Stimulated activated CD8-positive, alpha-beta memory T cell treated with anti-CD3 and anti-CD28 coated beads, Interleukin-2, amount 100 ng/mL, for 1 hour (primary cell): ENCODE measurements around the gene BCAP29.
"Not testable (repeated sequence)": the region's sequence is repeated elsewhere in the genome, so short reads cannot be mapped to it uniquely, and the experiment has no call there.

ENCODE experiments used
- DNase-seq, 2 donors: peaks; one replicate each; pipeline ENCODE4 v3.0.0-alpha.2; 2020; ENCODE audit warnings: low read depth in 2 of 2

BCAP29 gene

DNA sequence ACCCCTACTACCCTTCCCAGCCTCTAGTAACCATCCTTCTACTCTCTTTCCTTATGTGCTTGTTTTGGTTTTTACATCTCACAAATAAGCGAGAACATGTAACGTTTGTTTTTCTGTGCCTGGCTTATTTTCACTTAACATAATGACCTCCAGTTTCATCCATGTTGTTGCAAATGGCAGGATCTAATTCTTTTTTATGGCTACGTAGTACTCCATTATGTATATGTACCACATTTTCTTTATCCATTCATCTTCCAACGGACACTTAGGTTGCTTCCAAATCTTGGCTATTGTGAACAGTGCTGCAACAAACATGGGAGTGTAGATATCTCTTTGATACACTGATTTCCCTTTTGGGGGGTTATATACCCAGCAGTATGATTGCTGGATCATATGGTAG is 47.0 kb downstream of the BCAP29 start:
- no peak for DNase-seq

GRCh38 chr7:107628461-107629064 is 48.5 kb downstream of the BCAP29 start:
- no peak for DNase-seq

DNA sequence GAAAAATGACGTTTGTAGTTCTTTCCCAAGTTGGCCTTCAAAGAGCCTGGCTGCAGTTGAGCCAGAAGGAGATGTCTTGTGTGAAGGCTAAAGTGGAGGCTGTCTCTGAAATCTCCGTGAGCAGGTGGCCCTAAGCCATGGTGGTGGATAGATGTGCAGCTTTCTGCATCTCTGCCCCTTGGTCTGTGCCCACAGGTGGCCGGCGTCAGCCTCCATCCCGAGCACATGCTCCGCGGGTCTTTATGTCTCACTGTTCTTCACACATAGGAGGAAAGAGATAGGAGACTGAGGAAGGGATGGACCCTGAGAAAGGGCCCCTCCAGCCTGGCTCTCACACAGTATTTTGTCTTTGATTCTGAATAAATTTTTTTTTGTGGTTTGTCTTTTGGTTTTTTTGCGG is 50.3 kb downstream of the BCAP29 start:
- DNase-seq, result no peak

GRCh38 chr7:107631588-107632491 is 51.8 kb downstream of the BCAP29 start:
- no peak for DNase-seq

DNA sequence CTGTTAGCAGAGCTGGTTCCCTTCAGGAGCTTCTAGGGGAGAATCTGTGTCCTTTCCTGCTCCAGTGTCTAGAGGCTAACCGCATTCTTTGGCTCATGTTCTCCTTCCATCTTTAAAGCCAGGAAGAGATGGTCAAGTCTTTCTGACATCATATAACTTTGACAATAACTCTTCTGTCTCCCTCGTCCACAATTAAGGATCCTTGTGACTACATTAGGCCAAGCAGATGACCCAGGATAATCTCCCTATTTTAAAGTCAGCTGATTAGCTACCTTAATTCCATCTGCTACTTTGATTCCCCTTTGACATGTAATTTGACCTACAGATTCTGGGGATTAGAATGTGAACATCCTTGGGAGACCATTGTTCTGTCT is 52.4 kb downstream of the BCAP29 start:
- no peak for DNase-seq

DNA sequence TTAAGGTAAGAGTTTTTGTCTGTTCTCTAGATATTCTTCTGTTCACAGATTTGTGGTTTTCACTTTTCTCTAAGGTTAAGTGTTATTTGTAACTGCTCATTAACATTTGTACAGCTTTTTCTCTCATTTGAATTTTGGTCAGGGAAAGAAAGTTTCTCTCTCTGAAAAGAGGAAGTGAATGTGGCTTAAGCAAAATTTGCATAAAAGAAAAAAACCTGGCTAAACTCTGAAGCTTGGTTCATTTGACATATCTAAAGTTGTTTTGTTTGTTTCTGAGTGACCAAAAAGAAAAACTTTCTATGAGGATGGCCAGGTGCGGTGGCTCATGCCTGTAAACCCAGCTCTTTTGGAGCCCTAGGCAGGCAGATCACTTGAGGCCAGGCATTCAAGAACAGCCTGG is 58.5 kb downstream of the BCAP29 start:
- no peak for DNase-seq

DNA sequence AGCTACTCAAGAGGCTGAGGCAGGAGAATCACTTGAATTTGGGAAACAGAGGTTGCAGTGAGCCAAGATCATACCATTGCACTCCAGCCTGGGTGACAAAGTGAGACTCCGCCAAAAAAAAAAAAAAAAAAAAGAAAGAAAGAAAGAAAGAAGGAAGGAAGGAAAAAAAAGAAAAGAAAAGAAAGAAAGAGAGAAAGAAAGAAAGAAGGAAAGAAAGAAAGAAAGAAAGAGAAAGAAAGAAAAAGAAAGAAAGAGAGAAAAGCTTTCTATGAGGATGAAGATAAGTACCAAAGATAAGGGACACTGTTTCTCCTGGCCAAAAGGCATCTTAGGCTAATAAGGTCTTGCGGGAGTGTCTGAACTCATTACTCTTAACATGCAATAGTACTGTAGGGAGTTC is 59.0 kb downstream of the BCAP29 start:
- DNase-seq, result not testable (repeated sequence)

GRCh38 chr7:107641676-107642075 is 61.6 kb downstream of the BCAP29 start:
- no peak for DNase-seq

DNA sequence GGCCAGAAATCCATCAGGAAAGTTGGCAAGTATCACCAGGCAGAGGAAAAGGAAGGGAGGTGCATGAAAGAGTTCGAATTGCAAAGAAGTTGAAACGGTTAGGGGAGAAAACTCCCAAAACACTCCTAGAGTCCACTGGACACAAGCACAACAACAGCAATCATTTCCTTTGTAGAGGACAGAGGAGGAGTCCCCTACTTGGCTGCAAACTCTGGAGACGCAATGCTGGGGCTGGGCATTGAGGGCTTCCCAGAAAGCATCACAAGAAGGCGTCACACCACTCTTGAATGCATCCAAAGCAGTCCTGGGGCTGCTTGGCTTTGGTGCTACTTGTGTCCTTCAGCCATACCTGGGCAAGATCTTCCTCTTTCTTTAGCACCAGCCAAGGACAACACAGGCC is 62.5 kb downstream of the BCAP29 start:
- no peak for DNase-seq

- DNase-seq, result no peak
Observed at GRCh38 chr7:107643407-107643806, 63.4 kb downstream of the BCAP29 start.

DNA sequence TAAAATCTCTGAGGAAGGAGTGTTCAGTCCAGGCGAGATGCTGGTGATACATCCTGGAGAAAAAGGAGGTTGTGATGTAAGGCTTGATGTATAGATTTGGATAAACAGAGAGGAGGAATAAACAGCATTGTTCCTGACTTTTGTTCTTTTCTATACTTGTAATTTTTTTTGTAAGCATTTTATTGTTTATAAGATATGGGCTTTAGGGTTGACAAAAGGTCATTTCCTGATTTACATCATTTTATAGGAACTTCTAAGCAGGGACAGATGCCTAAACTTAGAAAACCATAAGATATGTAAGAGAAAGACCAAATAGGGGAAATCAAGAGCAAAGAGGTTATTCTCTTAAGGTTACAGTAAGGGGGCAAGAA is 63.9 kb downstream of the BCAP29 start:
- no peak for DNase-seq

- DNase-seq, result no peak
Observed at GRCh38 chr7:107644309-107644974, 64.4 kb downstream of the BCAP29 start.

DNA sequence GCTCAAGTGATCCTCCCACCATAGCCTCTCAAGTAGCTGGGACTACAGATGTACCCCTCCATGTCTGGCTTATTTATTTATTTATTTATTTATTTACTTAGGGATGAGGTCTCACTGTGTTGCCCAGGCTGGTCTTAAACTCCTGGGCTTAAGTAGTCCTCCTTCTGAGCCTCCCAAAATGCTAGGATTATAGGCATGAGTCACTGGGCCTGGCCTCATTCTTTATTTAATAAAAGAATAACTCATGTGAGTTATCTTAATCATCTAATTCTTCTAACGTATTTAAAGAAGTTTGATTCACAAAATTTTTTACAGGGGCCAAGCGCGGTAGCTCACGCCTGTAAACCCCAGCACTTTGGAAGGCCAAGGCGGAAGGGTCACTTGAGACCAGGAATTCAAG is 72.6 kb downstream of the BCAP29 start:
- DNase-seq, result no peak

DNA sequence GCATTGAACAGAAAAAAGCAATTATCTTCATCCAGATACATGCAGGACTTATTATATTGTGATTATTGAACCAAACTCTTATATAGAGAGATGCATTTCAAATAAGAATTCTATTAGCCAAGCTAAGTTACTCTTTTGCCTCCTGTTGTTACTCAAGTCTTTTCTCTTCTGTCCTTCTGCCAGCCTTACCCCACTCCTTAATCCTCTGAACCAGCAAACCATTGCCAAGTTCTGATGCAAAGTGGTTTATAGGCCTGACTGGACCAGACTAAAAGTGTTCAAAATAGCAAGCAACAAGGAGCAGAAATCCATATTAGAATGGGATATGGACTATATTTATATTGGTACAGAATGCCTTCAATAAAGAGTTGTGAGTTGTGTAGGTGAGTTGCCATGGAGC is 78.4 kb downstream of the BCAP29 start:
- no peak for DNase-seq

- no peak for DNase-seq
Observed at GRCh38 chr7:107659666-107660065, 79.6 kb downstream of the BCAP29 start.

DNA sequence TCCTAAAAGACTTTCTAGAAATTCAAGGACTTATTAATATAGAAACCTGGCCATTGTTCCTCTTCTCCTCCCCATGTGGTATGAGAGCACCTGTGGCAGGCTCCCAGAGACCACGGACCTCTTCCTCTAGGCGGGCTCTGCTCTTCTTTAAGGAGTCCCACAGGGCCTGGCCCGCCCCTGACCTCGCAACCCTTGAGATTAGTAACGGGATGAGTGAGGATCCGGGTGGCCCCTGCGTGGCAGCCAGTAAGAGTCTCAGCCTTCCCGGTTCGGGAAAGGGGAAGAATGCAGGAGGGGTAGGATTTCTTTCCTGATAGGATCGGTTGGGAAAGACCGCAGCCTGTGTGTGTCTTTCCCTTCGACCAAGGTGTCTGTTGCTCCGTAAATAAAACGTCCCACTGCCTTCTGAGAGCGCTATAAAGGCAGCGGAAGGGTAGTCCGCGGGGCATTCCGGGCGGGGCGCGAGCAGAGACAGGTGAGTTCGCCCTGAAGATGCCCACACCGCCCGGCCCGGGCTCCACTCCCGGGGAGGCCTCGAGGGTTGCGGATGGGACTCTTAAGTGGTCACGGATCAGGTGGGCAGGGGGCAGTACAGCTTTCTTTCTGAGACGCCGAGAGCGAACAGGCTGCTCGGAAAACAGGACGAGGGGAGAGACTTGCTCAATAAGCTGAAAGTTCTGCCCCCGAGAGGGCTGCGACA is 80.5 kb downstream of the BCAP29 start, which contains the start of gene SLC26A4:
Gene SLC26A4, plus strand, starts transcription at position 448 of the 700 bp plus-strand sequence. CDS start 814 bp downstream, outside the sequence.
- DNase-seq, result no peak

DNA sequence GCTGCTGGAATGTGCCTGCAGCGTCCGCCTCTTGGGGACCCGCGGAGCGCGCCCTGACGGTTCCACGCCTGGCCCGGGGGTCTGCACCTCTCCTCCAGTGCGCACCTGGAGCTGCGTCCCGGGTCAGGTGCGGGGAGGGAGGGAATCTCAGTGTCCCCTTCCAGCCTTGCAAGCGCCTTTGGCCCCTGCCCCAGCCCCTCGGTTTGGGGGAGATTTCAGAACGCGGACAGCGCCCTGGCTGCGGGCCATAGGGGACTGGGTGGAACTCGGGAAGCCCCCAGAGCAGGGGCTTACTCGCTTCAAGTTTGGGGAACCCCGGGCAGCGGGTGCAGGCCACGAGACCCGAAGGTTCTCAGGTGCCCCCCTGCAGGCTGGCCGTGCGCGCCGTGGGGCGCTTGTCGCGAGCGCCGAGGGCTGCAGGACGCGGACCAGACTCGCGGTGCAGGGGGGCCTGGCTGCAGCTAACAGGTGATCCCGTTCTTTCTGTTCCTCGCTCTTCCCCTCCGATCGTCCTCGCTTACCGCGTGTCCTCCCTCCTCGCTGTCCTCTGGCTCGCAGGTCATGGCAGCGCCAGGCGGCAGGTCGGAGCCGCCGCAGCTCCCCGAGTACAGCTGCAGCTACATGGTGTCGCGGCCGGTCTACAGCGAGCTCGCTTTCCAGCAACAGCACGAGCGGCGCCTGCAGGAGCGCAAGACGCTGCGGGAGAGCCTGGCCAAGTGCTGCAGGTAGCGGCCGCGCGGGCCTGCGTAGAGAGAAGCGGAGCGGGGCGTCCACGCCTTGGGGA is 81.2 kb downstream of the BCAP29 start:
- DNase-seq, result no peak

- no peak for DNase-seq
Observed at GRCh38 chr7:107661865-107662379, 81.9 kb downstream of the BCAP29 start.

- DNase-seq, result no peak
Observed at GRCh38 chr7:107663196-107663595, 83.2 kb downstream of the BCAP29 start.

DNA sequence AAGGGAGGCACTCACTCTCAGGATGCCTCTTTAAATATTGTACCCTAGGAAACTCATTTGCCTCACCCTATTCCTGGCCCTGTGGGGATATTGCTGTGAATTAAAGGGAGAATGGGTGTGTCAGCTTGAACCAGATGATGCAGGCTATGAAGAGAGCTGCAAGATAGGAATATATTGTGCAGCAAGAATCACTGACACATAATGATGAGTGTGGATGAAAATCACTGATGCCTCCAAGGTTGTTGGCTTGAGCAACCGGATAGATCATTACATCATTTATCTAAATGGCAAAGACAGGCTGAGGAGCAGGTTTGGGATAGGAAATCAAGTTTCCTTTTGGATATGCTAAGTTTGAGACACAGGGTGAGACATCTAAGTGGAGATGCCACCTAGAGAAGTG is 86.7 kb downstream of the BCAP29 start:
- no peak for DNase-seq

DNA sequence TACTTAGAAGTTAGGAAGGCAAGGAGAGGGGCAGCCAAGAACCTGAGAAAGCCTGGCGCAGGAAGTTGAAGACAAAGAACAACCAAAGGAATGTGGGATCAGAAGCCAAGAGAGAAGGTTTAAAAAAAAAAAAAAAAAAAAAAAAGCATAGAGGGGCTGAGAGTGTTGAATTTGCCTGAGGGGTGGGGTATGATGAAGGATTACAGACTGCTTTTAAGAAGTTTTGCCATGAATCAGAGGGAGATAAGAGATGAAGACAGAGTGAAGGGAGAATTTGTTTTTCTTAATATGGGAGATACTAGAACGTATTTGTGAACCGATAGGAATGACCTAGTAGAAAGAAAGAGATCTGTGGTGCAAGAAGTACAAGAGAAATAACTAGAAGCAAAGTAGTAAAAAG is 87.3 kb downstream of the BCAP29 start:
- no peak for DNase-seq
